ENCODE data around the gene ACKR2. TPM values are rescaled to one million over a fixed set of nuclear protein-coding genes. Genes with fewer than 3 reads are reported as not detected.

Gene ACKR2
- polyA plus RNA-seq, 1 of the 3 experiments (the other 2 are of a cell fraction), result 0.10 TPM

DNA sequence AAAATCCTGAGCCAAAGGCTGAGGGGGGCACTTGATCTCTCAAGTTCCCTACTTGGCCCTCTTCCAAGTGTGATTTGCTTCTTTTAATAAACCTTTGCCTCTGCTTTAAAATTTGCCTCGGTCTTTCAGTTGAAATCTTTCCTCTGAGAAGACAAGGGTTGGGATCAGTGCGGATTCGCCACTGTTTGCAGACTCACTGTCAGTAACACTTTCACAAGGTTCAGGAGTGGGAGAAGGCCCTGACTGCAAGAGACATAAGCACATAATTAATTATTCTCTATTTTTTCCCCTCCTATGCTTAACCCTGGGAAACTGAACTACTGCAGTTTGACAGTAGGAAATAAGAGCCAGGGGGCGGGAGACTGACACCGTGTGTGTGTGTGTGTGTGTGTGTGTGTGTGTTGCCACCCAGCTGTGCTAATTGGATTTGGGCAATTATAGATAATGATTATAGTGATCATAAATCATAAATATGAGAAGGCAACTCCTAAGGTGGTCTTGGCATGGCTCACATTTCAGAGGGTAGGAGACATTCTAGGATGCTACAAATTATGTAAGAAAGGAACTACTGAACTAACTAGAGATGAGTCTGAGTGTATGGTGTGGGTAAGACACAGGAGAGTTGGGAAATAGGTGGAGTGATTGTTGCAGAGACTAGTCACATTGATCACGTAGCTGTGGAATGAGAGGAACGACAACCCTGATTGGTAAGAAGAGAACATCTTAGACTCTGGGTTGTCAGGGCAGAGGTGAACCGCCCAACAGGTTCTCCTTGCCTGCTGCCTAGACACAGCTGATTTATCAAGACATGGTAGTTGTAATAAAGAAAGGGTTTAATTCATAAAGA lies 91.2 kb downstream of the ACKR2 start:
- ChIA-PET CTCF (interaction anchor here (1.1 kb wide), 1 partner anchor 19 kb away, joined by 3 read pairs; no protein-coding TSS in a partner anchor), POLR2A (no interaction called here)
- no peak overlapping the region for H3K9ac ChIP-seq
- H3K9me3 ChIP-seq, result no peaks in the 10 kb centered on the region
- H3K79me2 ChIP-seq (ENCODE audit: insufficient read depth), result no peaks in the 10 kb centered on the region
- H4K20me1 ChIP-seq (ENCODE audit: insufficient read depth), result no peaks in the 10 kb centered on the region
- DNase-seq, result no peak
- TF ChIP-seq TEAD4 (IDR thresholded peaks at IDR 0.05; ENCODE audit: borderline replicate concordance, insufficient read depth), result no peak
- TF ChIP-seq EP300 (IDR thresholded peaks at IDR 0.05; ENCODE audit: borderline replicate concordance in 1 of 2, low read depth in 1 of 2, low read length in 1 of 2), result no peak
- no peak for TF ChIP-seq NFIC (IDR thresholded peaks at IDR 0.05; ENCODE audit: borderline replicate concordance)
- TF ChIP-seq, protein P1, sequence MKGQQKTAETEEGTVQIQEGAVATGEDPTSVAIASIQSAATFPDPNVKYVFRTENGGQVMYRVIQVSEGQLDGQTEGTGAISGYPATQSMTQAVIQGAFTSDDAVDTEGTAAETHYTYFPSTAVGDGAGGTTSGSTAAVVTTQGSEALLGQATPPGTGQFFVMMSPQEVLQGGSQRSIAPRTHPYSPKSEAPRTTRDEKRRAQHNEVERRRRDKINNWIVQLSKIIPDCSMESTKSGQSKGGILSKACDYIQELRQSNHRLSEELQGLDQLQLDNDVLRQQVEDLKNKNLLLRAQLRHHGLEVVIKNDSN (IDR thresholded peaks at IDR 0.05; ENCODE audit: borderline replicate concordance, low read depth), result no peak
- TF ChIP-seq RCOR1 (IDR thresholded peaks at IDR 0.05; ENCODE audit: low read length), result no peak
- TF ChIP-seq GATA2 (CRISPR knock-in tag; IDR thresholded peaks at IDR 0.05), result no peak
- no peak for TF ChIP-seq RAD21 (IDR thresholded peaks at IDR 0.05; ENCODE audit: low read length)
- no peak for TF ChIP-seq JUND (IDR thresholded peaks at IDR 0.05)
- no peak for TF ChIP-seq YY1 (IDR thresholded peaks at IDR 0.05; ENCODE audit: low read depth)
- TF ChIP-seq, protein P2, sequence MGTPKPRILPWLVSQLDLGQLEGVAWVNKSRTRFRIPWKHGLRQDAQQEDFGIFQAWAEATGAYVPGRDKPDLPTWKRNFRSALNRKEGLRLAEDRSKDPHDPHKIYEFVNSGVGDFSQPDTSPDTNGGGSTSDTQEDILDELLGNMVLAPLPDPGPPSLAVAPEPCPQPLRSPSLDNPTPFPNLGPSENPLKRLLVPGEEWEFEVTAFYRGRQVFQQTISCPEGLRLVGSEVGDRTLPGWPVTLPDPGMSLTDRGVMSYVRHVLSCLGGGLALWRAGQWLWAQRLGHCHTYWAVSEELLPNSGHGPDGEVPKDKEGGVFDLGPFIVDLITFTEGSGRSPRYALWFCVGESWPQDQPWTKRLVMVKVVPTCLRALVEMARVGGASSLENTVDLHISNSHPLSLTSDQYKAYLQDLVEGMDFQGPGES (IDR thresholded peaks at IDR 0.05; ENCODE audit: low read depth, low read length), result no peak
- TF ChIP-seq MXI1 (IDR thresholded peaks at IDR 0.05; ENCODE audit: low read depth, low read length), result no peak
- no peak overlapping the region for H3K27ac ChIP-seq (ENCODE audit: low read depth in 2 of 2, low read length in 1 of 2)
- no peaks in the 10 kb centered on the region for H3K9me2 ChIP-seq
- H3K27me3 ChIP-seq (ENCODE audit: insufficient read depth), result no peaks in the 10 kb centered on the region; the same call in 1 of the 2 replicates
- WGBS (ENCODE audit: low lambda C conversion rate), result 66% methylated on average over 8 of the region's 8 CpGs
- H3K36me3 ChIP-seq (replicated peaks in 1 of 2; ENCODE audit: control insufficient read depth in 1 of 2, insufficient read depth in 2 of 2, low read length in 1 of 2), result no peaks in the 10 kb centered on the region
- no peak overlapping the region for H3K4me2 ChIP-seq
- H2AFZ ChIP-seq (ENCODE audit: low read depth), result no peak overlapping the region
- H3K4me3 ChIP-seq (ENCODE audit: low read depth in 2 of 2, low read length in 1 of 2), result no peak overlapping the region
- no peaks in the 10 kb centered on the region for H3F3A ChIP-seq (replicated peaks; ENCODE audit: insufficient read depth)
- H3K4me1 ChIP-seq (ENCODE audit: control insufficient read depth in 1 of 2, insufficient read depth in 2 of 2, low read depth in 1 of 2, low read length in 1 of 2), result peaks cover 0 to 5% of the 10 kb centered on the region in 2 experiments; a peak in 2 of 4 replicates

DNA sequence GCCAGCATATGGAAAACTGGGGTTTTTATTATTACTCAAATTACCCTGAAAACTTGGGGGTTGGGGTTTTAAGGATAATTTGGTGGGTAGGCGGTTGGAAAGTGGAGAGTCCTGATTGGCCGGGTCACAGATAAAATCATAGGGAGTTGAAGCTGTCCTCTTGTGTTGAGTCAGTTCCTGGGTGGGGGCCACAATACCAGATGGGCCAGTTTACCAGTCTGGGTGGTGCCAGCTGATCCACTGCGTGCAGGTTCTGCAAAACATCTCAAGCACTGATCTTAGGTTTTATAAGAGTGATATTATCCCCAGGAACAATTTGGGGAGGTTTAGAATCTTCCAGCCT lies 91.8 kb downstream of the ACKR2 start:
- 22% methylated on average over 3 of the region's 3 CpGs for WGBS (ENCODE audit: low lambda C conversion rate)
- Histone ChIP-seq H3K9me2 (no peaks in the 10 kb centered on the region), H3K27me3 (ENCODE audit: insufficient read depth) (no peaks in the 10 kb centered on the region; the same call in 1 of the 2 replicates), H3K4me1 (ENCODE audit: control insufficient read depth in 1 of 2, insufficient read depth in 2 of 2, low read depth in 1 of 2, low read length in 1 of 2) (peaks cover 0 to 5% of the 10 kb centered on the region in 2 experiments; a peak in 2 of 4 replicates), H3K79me2 (ENCODE audit: insufficient read depth) (no peaks in the 10 kb centered on the region), H3K4me3 (ENCODE audit: low read depth in 2 of 2, low read length in 1 of 2) (no peak overlapping the region), H3K9me3 (no peaks in the 10 kb centered on the region), H3F3A (replicated peaks; ENCODE audit: insufficient read depth) (no peaks in the 10 kb centered on the region), H3K4me2 (no peak overlapping the region), H3K36me3 (replicated peaks in 1 of 2; ENCODE audit: control insufficient read depth in 1 of 2, insufficient read depth in 2 of 2, low read length in 1 of 2) (no peaks in the 10 kb centered on the region), H3K9ac (no peak overlapping the region), H2AFZ (ENCODE audit: low read depth) (no peak overlapping the region), H3K27ac (ENCODE audit: low read depth in 2 of 2, low read length in 1 of 2) (no peak overlapping the region), H4K20me1 (ENCODE audit: insufficient read depth) (no peaks in the 10 kb centered on the region)
- no peak for DNase-seq
- POLR2A ChIA-PET, result no interaction called here
- CTCF ChIA-PET, result interaction anchor here (1.1 to 1.2 kb wide), 2 partner anchors 20 to 121 kb away, joined by 3 read pairs; no protein-coding TSS in a partner anchor
- TF ChIP-seq FOSL2 (IDR thresholded peaks at IDR 0.05; ENCODE audit: borderline replicate concordance, low read depth) (no peak), SIN3A (IDR thresholded peaks at IDR 0.05; ENCODE audit: borderline replicate concordance, low read depth, low read length) (no peak), CHD2 (IDR thresholded peaks at IDR 0.05; ENCODE audit: low read length, partially characterized antibody) (no peak), RCOR1 (IDR thresholded peaks at IDR 0.05; ENCODE audit: low read length) (no peak), EZH2phosphoT487 (IDR thresholded peaks at IDR 0.05; ENCODE audit: borderline replicate concordance, low read depth) (no peak), YY1 (IDR thresholded peaks at IDR 0.05; ENCODE audit: low read depth) (no peak), NFIC (IDR thresholded peaks at IDR 0.05; ENCODE audit: borderline replicate concordance) (no peak), TEAD4 (IDR thresholded peaks at IDR 0.05; ENCODE audit: borderline replicate concordance, insufficient read depth) (no peak)
- TF ChIP-seq, protein P3, sequence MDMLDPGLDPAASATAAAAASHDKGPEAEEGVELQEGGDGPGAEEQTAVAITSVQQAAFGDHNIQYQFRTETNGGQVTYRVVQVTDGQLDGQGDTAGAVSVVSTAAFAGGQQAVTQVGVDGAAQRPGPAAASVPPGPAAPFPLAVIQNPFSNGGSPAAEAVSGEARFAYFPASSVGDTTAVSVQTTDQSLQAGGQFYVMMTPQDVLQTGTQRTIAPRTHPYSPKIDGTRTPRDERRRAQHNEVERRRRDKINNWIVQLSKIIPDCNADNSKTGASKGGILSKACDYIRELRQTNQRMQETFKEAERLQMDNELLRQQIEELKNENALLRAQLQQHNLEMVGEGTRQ (IDR thresholded peaks at IDR 0.05; ENCODE audit: borderline replicate concordance, low read depth, low read length), result no peak
- TF ChIP-seq, protein P2 (IDR thresholded peaks at IDR 0.05; ENCODE audit: low read depth, low read length), result no peak
- TF ChIP-seq, protein P4, sequence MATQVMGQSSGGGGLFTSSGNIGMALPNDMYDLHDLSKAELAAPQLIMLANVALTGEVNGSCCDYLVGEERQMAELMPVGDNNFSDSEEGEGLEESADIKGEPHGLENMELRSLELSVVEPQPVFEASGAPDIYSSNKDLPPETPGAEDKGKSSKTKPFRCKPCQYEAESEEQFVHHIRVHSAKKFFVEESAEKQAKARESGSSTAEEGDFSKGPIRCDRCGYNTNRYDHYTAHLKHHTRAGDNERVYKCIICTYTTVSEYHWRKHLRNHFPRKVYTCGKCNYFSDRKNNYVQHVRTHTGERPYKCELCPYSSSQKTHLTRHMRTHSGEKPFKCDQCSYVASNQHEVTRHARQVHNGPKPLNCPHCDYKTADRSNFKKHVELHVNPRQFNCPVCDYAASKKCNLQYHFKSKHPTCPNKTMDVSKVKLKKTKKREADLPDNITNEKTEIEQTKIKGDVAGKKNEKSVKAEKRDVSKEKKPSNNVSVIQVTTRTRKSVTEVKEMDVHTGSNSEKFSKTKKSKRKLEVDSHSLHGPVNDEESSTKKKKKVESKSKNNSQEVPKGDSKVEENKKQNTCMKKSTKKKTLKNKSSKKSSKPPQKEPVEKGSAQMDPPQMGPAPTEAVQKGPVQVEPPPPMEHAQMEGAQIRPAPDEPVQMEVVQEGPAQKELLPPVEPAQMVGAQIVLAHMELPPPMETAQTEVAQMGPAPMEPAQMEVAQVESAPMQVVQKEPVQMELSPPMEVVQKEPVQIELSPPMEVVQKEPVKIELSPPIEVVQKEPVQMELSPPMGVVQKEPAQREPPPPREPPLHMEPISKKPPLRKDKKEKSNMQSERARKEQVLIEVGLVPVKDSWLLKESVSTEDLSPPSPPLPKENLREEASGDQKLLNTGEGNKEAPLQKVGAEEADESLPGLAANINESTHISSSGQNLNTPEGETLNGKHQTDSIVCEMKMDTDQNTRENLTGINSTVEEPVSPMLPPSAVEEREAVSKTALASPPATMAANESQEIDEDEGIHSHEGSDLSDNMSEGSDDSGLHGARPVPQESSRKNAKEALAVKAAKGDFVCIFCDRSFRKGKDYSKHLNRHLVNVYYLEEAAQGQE (IDR thresholded peaks at IDR 0.05; ENCODE audit: low read depth, low read length), result no peak
